GM19035 (cell line): ENCODE results near the gene SLC1A1.

ENCODE experiments used
- ATAC-seq: cut with Tn5 transposase; IDR thresholded peaks from one replicate; pipeline ENCODE4 v1.9.1; 2021; ENCODE audit not compliant: unreplicated experiment

The SLC1A1 gene

GRCh38 chr9:4614627-4615026 is 124.4 kb downstream of the SLC1A1 start:
- no peak for ATAC-seq

- no peak for ATAC-seq
These were observed 125.0 kb downstream of the SLC1A1 start for GRCh38 chr9:4615251-4615650.

GRCh38 chr9:4615778-4616177 is 125.5 kb downstream of the SLC1A1 start:
- ATAC-seq = no peak

- no peak for ATAC-seq
These were observed 127.5 kb downstream of the SLC1A1 start for GRCh38 chr9:4617752-4618151.

GRCh38 chr9:4618700-4619099 is 128.4 kb downstream of the SLC1A1 start:
- no peak for ATAC-seq

GRCh38 chr9:4620057-4620765 is 129.9 kb downstream of the SLC1A1 start:
- no peak for ATAC-seq

- no peak for ATAC-seq
These were observed 130.8 kb downstream of the SLC1A1 start for GRCh38 chr9:4620881-4621555.

GRCh38 chr9:4622016-4622415 is 131.7 kb downstream of the SLC1A1 start:
- no peak for ATAC-seq

GRCh38 chr9:4630836-4631235 is 140.6 kb downstream of the SLC1A1 start:
- ATAC-seq = no peak
